Skeletal muscle cell (primary cell): Measurements from ENCODE around the gene NAV2.
"Not testable (repeated sequence)": the region's sequence is repeated elsewhere in the genome, so short reads cannot be mapped to it uniquely, and the experiment has no call there.

Experiments used
- DNase-seq: peaks from one replicate; pipeline ENCODE4 v3.0.0-alpha.2; 2010; ENCODE audit warnings: low read depth
- H3K4me3 ChIP-seq: 2 replicates; pipeline ENCODE4 v1.5.1; 2011; ENCODE audit warnings: low read depth, mild to moderate bottlenecking, control low read depth, low read length, moderate library complexity

Gene NAV2

GRCh38 chr11:19952116-19952605, 239.5 kb downstream of the NAV2 start:
- no peak for DNase-seq
- H3K4me3 ChIP-seq = no peak overlapping the region

GRCh38 chr11:19952911-19953310, 240.3 kb downstream of the NAV2 start:
- no peak for DNase-seq
- no peak overlapping the region for H3K4me3 ChIP-seq

DNA sequence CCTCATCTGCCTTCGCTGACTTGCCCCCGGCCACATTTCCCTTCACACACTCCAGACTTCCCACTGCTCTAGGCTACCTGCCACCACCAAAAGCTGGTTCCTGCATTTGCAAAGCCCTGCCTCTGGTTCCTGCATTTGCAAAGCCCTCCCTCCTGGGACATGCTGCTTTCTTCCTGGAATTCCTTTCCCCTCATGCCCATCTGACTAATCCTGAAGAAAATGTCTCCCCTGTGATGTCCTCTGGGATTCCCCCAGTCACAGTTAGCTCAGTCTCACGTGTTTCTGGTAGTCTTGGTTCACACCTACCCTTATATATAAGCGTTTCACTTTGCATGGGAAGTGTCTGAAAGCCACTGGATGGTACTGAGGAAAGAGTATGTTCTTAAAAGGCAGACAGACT, 240.7 kb downstream of the NAV2 start:
- peak; percentile 64 for DNase-seq
- H3K4me3 ChIP-seq = no peak overlapping the region

DNA sequence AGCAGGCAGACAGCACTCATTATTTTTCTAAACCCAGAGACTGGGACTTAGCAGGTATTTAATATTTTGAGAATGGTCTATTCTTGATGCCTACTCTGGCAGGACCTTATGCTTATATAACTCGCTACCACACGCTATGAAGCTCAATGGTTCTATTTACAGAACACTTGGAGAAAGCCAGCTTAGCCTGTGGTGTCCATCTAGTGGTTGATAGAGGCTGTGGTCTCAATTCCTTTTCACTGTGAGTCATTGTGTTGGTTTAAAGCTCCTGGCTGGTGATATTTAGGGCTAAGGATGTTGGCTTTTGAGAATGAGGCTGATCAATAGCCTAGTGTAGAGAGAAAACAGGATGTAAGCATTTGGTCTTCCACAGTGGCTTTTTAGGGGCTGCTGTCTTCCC, 241.3 kb downstream of the NAV2 start:
- DNase-seq = peak; percentile 75
- H3K4me3 ChIP-seq = no peak overlapping the region

GRCh38 chr11:19954899-19955298, 242.3 kb downstream of the NAV2 start:
- no peak for DNase-seq
- no peak overlapping the region for H3K4me3 ChIP-seq

DNA sequence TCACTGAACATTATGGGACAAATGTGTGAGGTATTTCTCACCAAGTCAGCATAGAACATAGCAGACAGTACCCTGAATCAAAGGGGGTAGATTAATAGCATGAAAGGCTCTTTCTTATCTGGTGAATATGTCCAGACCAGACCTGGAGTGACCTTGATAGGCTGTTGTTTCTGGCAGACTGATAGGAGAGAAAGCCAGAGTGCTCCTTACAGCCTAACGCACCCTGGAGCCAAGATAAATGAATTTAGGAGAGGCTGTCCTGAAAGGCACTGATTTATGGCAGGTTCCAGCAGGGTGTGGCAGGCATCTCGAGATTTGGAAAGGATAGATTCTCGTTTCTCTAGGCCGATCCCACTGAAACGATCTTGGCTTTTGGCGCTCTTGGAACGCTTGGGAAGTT, 243.0 kb downstream of the NAV2 start:
- H3K4me3 ChIP-seq = no peak overlapping the region
- no peak for DNase-seq

DNA sequence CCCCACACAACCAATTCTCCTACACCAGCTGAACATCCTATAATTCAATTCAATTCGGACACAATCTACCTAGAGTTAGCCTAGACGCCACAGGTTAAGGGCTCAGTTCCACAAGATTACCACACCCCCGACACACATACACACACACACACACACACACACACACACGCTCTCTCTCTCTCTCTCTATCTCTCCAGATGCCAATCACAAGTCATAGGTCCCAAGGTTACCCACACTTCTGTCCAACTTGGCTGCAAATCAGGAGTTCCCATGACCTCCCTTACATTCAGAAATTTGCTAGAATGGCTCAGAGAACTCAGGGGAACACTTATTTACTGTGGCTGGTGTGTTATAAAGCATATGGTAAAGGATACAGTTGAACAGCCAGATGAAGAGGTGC, 243.6 kb downstream of the NAV2 start:
- DNase-seq = no peak

GRCh38 chr11:19957294-19957943, 244.8 kb downstream of the NAV2 start:
- no peak for DNase-seq
- no peak overlapping the region for H3K4me3 ChIP-seq

More for the DNA sequence above, 243.6 kb downstream of the NAV2 start:
- H3K4me3 ChIP-seq = no peak overlapping the region

GRCh38 chr11:19958204-19958603, 245.6 kb downstream of the NAV2 start:
- no peak overlapping the region for H3K4me3 ChIP-seq
- no peak for DNase-seq

DNA sequence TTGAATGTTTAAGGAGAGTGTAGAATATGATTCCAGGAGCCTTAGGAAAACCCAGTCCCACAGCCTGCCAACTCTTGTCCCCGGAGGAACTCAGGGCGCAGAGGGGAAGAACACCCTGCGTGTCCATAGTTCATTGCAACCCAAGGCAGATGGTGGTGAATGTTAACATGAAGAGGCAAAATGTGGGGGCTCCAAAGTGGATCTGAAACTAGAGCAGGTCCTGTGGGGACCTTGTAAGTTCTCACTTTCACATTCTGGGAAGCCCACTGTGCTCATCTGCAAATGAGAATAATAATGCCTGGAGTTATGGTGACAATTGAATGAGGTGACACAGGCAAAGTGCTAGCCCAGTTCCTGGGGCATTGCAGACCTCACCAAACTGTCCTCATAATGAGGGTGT, 246.6 kb downstream of the NAV2 start:
- no peak for DNase-seq
- H3K4me3 ChIP-seq = no peak overlapping the region

- H3K4me3 ChIP-seq = no peak overlapping the region
- no peak for DNase-seq
Observed at GRCh38 chr11:19959648-19960059, 247.0 kb downstream of the NAV2 start.

DNA sequence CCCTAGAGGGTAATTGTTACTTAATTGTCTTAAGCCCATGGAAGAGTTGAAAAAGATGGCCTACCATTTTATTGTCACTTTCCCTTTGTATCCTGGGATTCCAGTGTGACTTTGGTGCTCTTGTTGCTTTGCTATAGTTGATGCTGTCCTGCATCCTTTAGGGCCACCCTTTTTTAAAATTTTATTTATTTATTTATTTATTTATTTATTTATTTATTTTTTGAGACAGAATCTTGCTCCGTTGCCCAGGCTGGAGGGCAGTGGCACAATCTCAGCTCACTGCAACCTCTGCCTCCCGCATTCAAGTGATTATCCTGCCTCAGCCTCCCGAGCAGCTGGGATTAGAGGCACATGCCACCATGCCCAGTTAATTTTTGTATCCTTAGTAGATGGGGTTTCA, 247.8 kb downstream of the NAV2 start:
- DNase-seq, H3K4me3 ChIP-seq: not testable (repeated sequence)

DNA sequence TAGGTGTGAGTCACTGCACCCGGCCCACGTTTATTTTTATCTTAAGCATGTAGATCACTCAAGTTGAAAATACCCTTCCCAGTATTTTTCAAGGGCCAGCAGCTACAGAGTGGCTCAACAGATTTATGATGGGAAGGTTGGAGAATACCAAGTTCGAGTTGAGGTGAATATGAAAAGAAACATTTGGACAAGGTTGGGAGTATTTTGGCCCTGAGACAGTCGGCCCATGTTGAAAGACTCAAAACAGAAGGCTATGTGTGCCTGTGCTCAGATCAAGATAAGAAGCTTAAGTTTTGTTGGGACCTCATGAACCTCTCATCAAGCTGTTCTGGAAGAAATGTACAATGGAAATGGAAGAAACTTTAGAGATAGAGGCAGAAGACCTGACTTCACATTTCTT, 248.6 kb downstream of the NAV2 start:
- H3K4me3 ChIP-seq = no peak overlapping the region
- no peak for DNase-seq

DNA sequence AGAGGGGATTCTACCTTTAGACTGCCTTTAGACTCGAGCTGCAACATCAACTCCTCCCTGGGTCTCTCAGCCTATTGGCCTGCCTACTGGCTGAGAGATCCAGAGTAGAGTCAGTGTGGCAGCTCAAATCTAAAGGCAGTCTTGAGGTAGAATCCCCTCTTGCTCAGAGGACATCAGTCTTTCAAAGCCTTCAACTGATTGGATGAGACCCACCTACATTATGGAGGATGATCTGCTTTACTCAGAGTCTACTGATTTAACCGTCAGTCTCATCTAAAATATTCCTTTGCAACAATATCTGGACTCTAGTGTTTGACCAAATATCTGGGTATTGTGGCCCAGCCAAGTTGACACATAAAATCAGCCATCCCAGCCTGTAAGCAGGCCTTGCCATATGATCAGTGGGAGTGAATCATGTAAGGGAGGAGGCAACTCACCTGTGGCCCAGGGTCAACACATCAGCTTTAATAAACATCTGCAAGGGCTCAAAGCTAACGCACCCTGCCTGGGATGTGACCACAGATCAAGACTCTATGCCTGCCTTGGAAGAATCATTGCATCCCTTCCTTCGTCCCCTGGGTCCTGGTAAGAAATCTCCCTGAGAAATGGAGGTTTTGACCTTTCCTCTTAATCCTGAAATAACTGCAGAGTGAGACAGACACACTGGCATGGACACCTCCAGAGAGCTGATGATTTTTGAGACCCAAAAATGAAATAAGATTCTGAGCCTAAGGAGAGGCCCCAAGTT, 249.6 kb downstream of the NAV2 start:
- H3K4me3 ChIP-seq = no peak overlapping the region
- DNase-seq = no peak

DNA sequence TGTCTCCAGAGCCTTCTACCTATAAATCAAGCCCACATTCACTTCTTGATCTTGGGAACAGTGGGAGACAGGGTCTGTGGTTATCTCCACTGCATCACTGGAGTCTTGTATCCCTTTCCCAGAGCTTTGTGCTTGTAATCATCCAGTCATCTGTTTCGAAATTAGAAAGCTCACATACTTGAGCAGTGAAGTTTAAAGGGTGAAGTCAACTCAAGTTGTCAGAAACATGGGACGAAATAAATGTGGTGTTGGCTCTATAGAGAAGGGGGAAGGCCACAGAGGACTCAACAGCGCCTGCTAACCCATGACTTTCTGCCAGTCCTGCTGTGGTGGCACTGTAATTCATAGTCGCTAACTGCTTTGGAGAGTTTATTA, 250.2 kb downstream of the NAV2 start:
- peak; percentile 96 for DNase-seq

GRCh38 chr11:19963697-19964387, 251.2 kb downstream of the NAV2 start:
- no peak for DNase-seq
- H3K4me3 ChIP-seq = no peak overlapping the region

More for the DNA sequence above, 250.2 kb downstream of the NAV2 start:
- no peak overlapping the region for H3K4me3 ChIP-seq

GRCh38 chr11:19966441-19966840, 253.8 kb downstream of the NAV2 start:
- DNase-seq = no peak
- H3K4me3 ChIP-seq = no peak overlapping the region

- no peak overlapping the region for H3K4me3 ChIP-seq
- DNase-seq = no peak
Observed at GRCh38 chr11:19966927-19967326, 254.3 kb downstream of the NAV2 start.

DNA sequence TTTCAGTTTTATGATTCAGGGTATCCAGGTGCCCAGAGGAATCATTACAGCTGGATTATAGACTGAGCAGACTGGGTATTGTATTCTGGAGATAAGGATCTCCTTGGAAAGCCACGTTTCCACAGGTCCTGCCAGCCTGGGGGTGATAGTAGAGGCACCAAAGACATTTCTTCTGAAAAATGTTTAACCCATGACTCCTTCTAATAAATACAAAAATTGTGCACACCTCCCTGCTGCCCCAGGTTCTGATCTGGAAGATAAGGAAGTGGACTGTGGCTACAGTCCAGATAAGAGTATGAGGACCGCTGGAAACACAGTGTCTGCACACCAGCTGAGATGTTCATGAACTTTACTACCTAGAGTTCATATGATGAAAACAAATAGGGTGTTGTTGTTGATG, 255.2 kb downstream of the NAV2 start:
- DNase-seq = no peak
- H3K4me3 ChIP-seq = no peak overlapping the region

GRCh38 chr11:19968860-19969259, 256.2 kb downstream of the NAV2 start:
- no peak for DNase-seq
- no peak overlapping the region for H3K4me3 ChIP-seq
